CD4-positive, alpha-beta T cell (primary cell): Measurements from ENCODE around the gene VSTM2B. TPM values are rescaled to one million over a fixed set of nuclear protein-coding genes. Genes with fewer than 3 reads are reported as not detected.

Experiments used
- ATAC-seq: fragments of 200-7000 bp; cut with Tn5 transposase; one replicate; pipeline ENCODE4 v1.10.0; 2022; ENCODE audit warnings: mild to moderate bottlenecking; ENCODE audit not compliant: poor library complexity
- CTCF ChIA-PET: fragments of 350-600 bp; sonication (Branson Sonifier 250); formaldehyde crosslinking; loops from one replicate; lab custom pipeline; 2021; ENCODE audit warnings: antibody characterized with exemption, inconsistent platforms; lab: Charles Lee
- POLR2A ChIA-PET: fragments of 350-600 bp; sonication (Branson Sonifier 250); formaldehyde crosslinking; loops from one replicate; lab custom pipeline; 2021; ENCODE audit warnings: antibody characterized with exemption, inconsistent platforms; lab: Charles Lee
- DNase-seq, 14 experiments: peaks; one replicate each; pipeline ENCODE4 v3.0.0-alpha.2; 2013 to 2020; ENCODE audit warnings: mixed read lengths in 2 of 14
- H3K27ac ChIP-seq, 2 donors: one replicate each; pipeline versions ENCODE4 v1.5.1 to v1.7.0; 2013; ENCODE audit warnings: low read length in 2 of 2, low read depth in 1 of 2, mild to moderate bottlenecking in 1 of 2
- H3K27me3 ChIP-seq, 2 experiments: 1 replicate in 1 of 2; 2 replicates in 1 of 2; pipeline versions ENCODE4 v1.6.1 to v1.7.0; 2013; ENCODE audit warnings: low read length in 2 of 2, control low read depth in 1 of 2, mild to moderate bottlenecking in 1 of 2, moderate library complexity in 1 of 2; ENCODE audit not compliant: insufficient read depth in 2 of 2, control insufficient read depth in 1 of 2
- H3K36me3 ChIP-seq: one replicate; pipeline ENCODE4 v1.6.1; 2013; ENCODE audit warnings: low read length, control low read depth; ENCODE audit not compliant: insufficient read depth
- H3K4me1 ChIP-seq: one replicate; pipeline ENCODE4 v1.6.1; 2013; ENCODE audit warnings: low read length, control low read depth; ENCODE audit not compliant: insufficient read depth
- H3K4me3 ChIP-seq: one replicate; pipeline ENCODE4 v1.5.1; 2013; ENCODE audit warnings: mild to moderate bottlenecking, low read length, moderate library complexity
- H3K9me3 ChIP-seq, 2 experiments: 1 replicate in 1 of 2; 2 replicates in 1 of 2; pipeline versions ENCODE4 v1.6.1 to v1.7.0; 2013; ENCODE audit warnings: low read length in 2 of 2, mild to moderate bottlenecking in 2 of 2, control low read depth in 1 of 2, moderate library complexity in 1 of 2; ENCODE audit not compliant: control insufficient read depth in 1 of 2, insufficient read depth in 1 of 2
- H3K27ac Mint-ChIP-seq: one replicate; pipeline ENCODE4 v1.8.0; 2020; ENCODE audit warnings: mixed read lengths
- H3K27me3 Mint-ChIP-seq: one replicate; pipeline ENCODE4 v1.8.0; 2021; ENCODE audit warnings: mixed read lengths
- H3K36me3 Mint-ChIP-seq: one replicate; pipeline ENCODE4 v1.8.0; 2021; ENCODE audit warnings: low read depth, mixed read lengths
- H3K4me1 Mint-ChIP-seq: one replicate; pipeline ENCODE4 v1.8.0; 2021; ENCODE audit warnings: low read depth, mixed read lengths
- H3K4me3 Mint-ChIP-seq: one replicate; pipeline ENCODE4 v1.8.0; 2020; ENCODE audit warnings: mild to moderate bottlenecking, mixed read lengths
- H3K9me3 Mint-ChIP-seq: one replicate; pipeline ENCODE4 v1.8.0; 2020; ENCODE audit warnings: mixed read lengths
- CTCF ChIP-seq: fragments of 200-600 bp; IDR thresholded peaks from one replicate; pipeline ENCODE4 v1.8.0; 2022; ENCODE audit warnings: antibody characterized with exemption, mild to moderate bottlenecking
- intact Hi-C, 2 experiments: fragments of 100-400 bp; cut with DNase I in 1 of 2; cut with micrococcal nuclease in 1 of 2; formaldehyde crosslinking; loops; one replicate each; pipeline versions ENCODE4 v1.15.1 to v1.9.0; 2023 to 2025; cut with DNase I, micrococcal nuclease
- total RNA-seq, 174 experiments: library from RNA in 2 of 174; stranded (reverse) in 2 of 174; gene quantifications; one replicate each; pipeline ENCODE4 v1.2.3 and lab custom pipeline; 2021 to 2026

Gene VSTM2B
- total RNA-seq, 2 experiments from 2014 or later, result not detected

- Histone ChIP-seq H3K27me3 (peaks cover 5 to 18% of the 10 kb centered on the region in 2 experiments), H3K4me1 (no peaks in the 10 kb centered on the region), H3K9me3 (no peaks in the 10 kb centered on the region), H3K36me3 (no peaks in the 10 kb centered on the region), H3K4me3 (no peak overlapping the region), H3K27ac (no peak overlapping the region)
- ATAC-seq, result no peak
- Mint-ChIP-seq H3K36me3 (no peaks in the 10 kb centered on the region), H3K9me3 (no peaks in the 10 kb centered on the region), H3K4me3 (no peak overlapping the region), H3K4me1 (no peaks in the 10 kb centered on the region), H3K27me3 (peaks cover 41% of the 10 kb centered on the region), H3K27ac (no peak overlapping the region)
- POLR2A ChIA-PET, result interaction anchor here (2.4 kb wide), 1 partner anchor 10 kb away, joined by 8 read pairs; the partner anchor contains the start of gene POP4
- no peak for TF ChIP-seq CTCF
- intact Hi-C loops, result loop anchor here (5.0 to 10.0 kb wide), 3 partner anchors 861 to 1631 kb away; no protein-coding TSS in a partner anchor
- no peak for DNase-seq
- CTCF ChIA-PET, result interaction anchor here (0.7 kb wide), 1 partner anchor 175 kb away, joined by 3 read pairs; no protein-coding TSS in a partner anchor
Observed at GRCh38 chr19:29596080-29596727, 70.4 kb downstream of the VSTM2B start.

GRCh38 chr19:29596885-29597525 lies 71.2 kb downstream of the VSTM2B start:
- intact Hi-C loops, result loop anchor here (5.0 to 10.0 kb wide), 3 partner anchors 862 to 1632 kb away; no protein-coding TSS in a partner anchor
- H3K27ac Mint-ChIP-seq, result no peak overlapping the region
- Histone ChIP-seq H3K9me3 (no peaks in the 10 kb centered on the region), H3K27ac (no peak overlapping the region), H3K4me1 (no peaks in the 10 kb centered on the region), H3K27me3 (peaks cover 3 to 10% of the 10 kb centered on the region in 2 experiments), H3K4me3 (no peak overlapping the region), H3K36me3 (no peaks in the 10 kb centered on the region)
- no peak for ATAC-seq
- ChIA-PET CTCF (interaction anchor here (0.7 kb wide), 1 partner anchor 174 kb away, joined by 3 read pairs; no protein-coding TSS in a partner anchor), POLR2A (interaction anchor here (2.4 kb wide), 1 partner anchor 9 kb away, joined by 8 read pairs; the partner anchor contains the start of gene POP4)
- H3K4me1 Mint-ChIP-seq, result no peaks in the 10 kb centered on the region
- no peaks in the 10 kb centered on the region for H3K36me3 Mint-ChIP-seq
- H3K9me3 Mint-ChIP-seq, result no peaks in the 10 kb centered on the region
- H3K4me3 Mint-ChIP-seq, result no peak overlapping the region
- DNase-seq, result peak in 2 of 14 experiments; percentile 4 to 14
- H3K27me3 Mint-ChIP-seq, result peaks cover 33% of the 10 kb centered on the region
- peak; percentile 36 for TF ChIP-seq CTCF

- no peak for TF ChIP-seq CTCF
- intact Hi-C loops, result loop anchor here (5.0 to 10.0 kb wide), 3 partner anchors 863 to 1633 kb away; no protein-coding TSS in a partner anchor
- no peaks in the 10 kb centered on the region for H3K9me3 ChIP-seq
- no peak overlapping the region for H3K4me3 ChIP-seq
- Mint-ChIP-seq H3K27ac (no peak overlapping the region), H3K36me3 (no peaks in the 10 kb centered on the region), H3K9me3 (no peaks in the 10 kb centered on the region), H3K27me3 (peaks cover 22% of the 10 kb centered on the region), H3K4me3 (no peak overlapping the region), H3K4me1 (no peaks in the 10 kb centered on the region)
- DNase-seq (no peak), ATAC-seq (no peak)
- H3K27ac ChIP-seq, result no peak overlapping the region
- H3K27me3 ChIP-seq, result peaks cover 3 to 7% of the 10 kb centered on the region in 2 experiments
- ChIA-PET CTCF (no interaction called here), POLR2A (no interaction called here)
- no peaks in the 10 kb centered on the region for H3K4me1 ChIP-seq
- H3K36me3 ChIP-seq, result no peaks in the 10 kb centered on the region
Observed at GRCh38 chr19:29598036-29598435, 72.2 kb downstream of the VSTM2B start.
